Activated naive CD4-positive, alpha-beta T cell treated with anti-CD3 and anti-CD28 coated beads, Interleukin-2, amount 50 U/mL, for 72 hours (primary cell): ENCODE measurements around the gene PPP6R1. TPM values are rescaled to one million over a fixed set of nuclear protein-coding genes. Genes with fewer than 3 reads are reported as not detected.

ENCODE experiments used
- ATAC-seq, 2 donors: fragments of 150-1000 bp; cut with Tn5 transposase; 2 replicates each; pipeline ENCODE4 v1.10.0; 2021; ENCODE audit warnings: mild to moderate bottlenecking in 2 of 2, moderate library complexity in 2 of 2
- DNase-seq, 2 donors: peaks; one replicate each; pipeline ENCODE4 v3.0.0; 2021 to 2022; ENCODE audit warnings: low spot score in 2 of 2
- H3K27ac Mint-ChIP-seq, 2 donors: one replicate each; pipeline ENCODE4 v1.8.0; 2022; ENCODE audit warnings: mild to moderate bottlenecking in 2 of 2, mixed read lengths in 2 of 2
- H3K36me3 Mint-ChIP-seq, 2 donors: one replicate each; pipeline ENCODE4 v1.8.0; 2022; ENCODE audit warnings: mixed read lengths in 2 of 2
- H3K9me3 Mint-ChIP-seq, 2 donors: one replicate each; pipeline ENCODE4 v1.8.0; 2022; ENCODE audit warnings: mixed read lengths in 2 of 2
- total RNA-seq, 2 donors: library from RNA; stranded (reverse); gene quantifications; one replicate each; pipeline ENCODE4 v1.2.3, GENCODE V29; 2022

Gene PPP6R1
- total RNA-seq, 2 donors from 2014 or later: 160 to 225 TPM

- DNase-seq: no peak
- no peak for ATAC-seq
- H3K9me3 Mint-ChIP-seq: no peaks in the 10 kb centered on the region
- no peak overlapping the region for H3K27ac Mint-ChIP-seq
- H3K36me3 Mint-ChIP-seq: peaks cover 15 to 25% of the 10 kb centered on the region in 2 donors
Observed at GRCh38 chr19:55240713-55241020, 18.1 kb downstream of the PPP6R1 start.

- Mint-ChIP-seq H3K27ac (no peak overlapping the region), H3K9me3 (no peaks in the 10 kb centered on the region), H3K36me3 (peaks cover 24 to 25% of the 10 kb centered on the region in 2 donors)
- ATAC-seq: no peak
- DNase-seq: no peak
Observed at GRCh38 chr19:55239004-55239403, 19.8 kb downstream of the PPP6R1 start.

GRCh38 chr19:55238030-55238429 is 20.8 kb downstream of the PPP6R1 start:
- DNase-seq: no peak
- peaks cover 24% of the 10 kb centered on the region in 2 donors for H3K36me3 Mint-ChIP-seq
- H3K27ac Mint-ChIP-seq: no peak overlapping the region
- no peaks in the 10 kb centered on the region for H3K9me3 Mint-ChIP-seq
- ATAC-seq: no peak

GRCh38 chr19:55232986-55233385 is 25.8 kb downstream of the PPP6R1 start:
- Mint-ChIP-seq H3K9me3 (no peaks in the 10 kb centered on the region), H3K36me3 (peaks cover 13 to 17% of the 10 kb centered on the region in 2 donors), H3K27ac (no peak overlapping the region)
- DNase-seq: no peak
- ATAC-seq: no peak

DNA sequence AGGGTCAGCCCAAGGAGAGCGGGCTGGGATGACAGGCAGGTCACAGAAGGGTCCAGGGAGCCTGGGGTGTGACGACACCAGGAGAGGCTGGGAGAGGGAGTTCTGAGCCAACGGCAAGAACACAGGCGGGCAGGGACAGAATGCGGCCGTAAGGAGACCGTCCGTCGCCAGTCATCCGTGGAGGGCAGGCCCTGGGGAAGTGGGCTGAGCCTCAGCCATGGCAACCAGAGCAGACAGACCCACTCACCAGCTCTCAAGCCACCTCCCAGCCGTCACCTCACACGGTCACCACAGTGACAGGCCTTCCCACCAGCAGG is 26.6 kb downstream of the PPP6R1 start:
- Mint-ChIP-seq H3K27ac (no peak overlapping the region), H3K36me3 (peaks cover 13% of the 10 kb centered on the region in 2 donors), H3K9me3 (no peaks in the 10 kb centered on the region)
- ATAC-seq (no peak), DNase-seq (no peak)

- DNase-seq (no peak), ATAC-seq (no peak)
- H3K9me3 Mint-ChIP-seq: no peaks in the 10 kb centered on the region
- H3K36me3 Mint-ChIP-seq: peaks cover 7 to 10% of the 10 kb centered on the region in 2 donors
- H3K27ac Mint-ChIP-seq: no peak overlapping the region
Observed at GRCh38 chr19:55231391-55232285, 27.2 kb downstream of the PPP6R1 start.

DNA sequence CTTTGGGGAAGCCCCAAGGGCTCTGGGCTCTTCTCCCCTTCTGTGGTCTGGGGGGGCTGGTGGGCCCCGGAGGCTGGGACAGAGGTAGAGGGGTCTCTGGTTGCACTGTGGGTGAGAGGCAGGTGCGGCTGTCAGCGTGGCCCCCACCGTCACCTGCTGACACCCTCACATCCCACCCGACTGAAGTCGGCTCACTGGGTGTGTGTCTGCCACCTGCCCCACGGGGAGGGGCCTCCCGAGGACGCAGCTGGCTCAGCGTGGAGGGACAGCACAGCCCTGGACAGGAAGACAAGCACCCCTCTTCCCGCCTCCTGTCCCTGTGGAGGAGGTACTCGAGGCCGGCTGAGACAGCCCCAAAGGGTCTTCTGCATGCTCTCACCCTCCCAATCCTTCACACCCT is 28.0 kb downstream of the PPP6R1 start:
- Mint-ChIP-seq H3K27ac (no peak overlapping the region), H3K9me3 (no peaks in the 10 kb centered on the region), H3K36me3 (peaks cover 0 to 9% of the 10 kb centered on the region in 2 donors)
- ATAC-seq (no peak), DNase-seq (no peak)

DNA sequence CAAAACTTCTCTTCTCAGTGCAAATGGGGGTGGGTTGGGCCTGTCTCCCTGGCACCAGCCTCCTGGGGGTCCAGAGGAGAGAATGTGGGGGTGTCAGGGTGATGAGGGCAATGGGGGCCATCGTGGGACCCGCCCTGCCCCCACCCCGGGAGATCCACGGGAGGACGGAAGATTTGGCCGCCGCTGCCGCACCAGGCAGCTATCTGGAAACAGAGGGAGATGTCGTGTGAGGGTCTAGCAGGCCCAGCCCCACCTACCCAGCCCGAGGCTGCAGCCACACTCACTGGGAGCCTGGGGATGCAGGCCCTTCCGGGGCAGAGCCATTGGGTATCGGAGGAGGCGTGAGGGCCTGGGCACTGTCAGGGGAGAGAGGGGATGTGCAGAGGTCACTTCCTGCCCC is 28.5 kb downstream of the PPP6R1 start:
- peaks cover 4 to 9% of the 10 kb centered on the region in 2 donors for H3K36me3 Mint-ChIP-seq
- ATAC-seq: no peak

DNA sequence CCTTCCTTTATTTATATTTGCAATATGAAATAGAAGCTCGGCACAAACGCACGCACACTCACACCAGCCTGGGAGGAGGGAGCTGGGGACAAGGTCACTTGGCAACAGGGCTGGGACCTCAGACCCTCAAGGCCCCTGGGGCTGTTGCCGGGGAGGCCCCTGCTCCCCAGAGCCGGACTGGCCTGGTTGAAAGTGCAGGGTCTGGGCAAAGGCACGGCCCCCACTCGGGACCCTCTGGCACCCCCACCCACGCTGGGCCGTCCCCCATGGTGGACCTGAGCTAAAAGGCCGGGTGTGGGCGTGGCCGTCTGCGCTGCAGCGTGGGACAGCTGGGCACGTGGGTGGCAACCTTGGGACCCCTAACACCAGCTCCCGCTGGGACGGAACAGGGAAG is 29.0 kb downstream of the PPP6R1 start:
- Mint-ChIP-seq H3K27ac (no peak overlapping the region), H3K36me3 (peaks cover 5% of the 10 kb centered on the region in 2 donors), H3K9me3 (no peaks in the 10 kb centered on the region)
- ATAC-seq (no peak), DNase-seq (no peak)

More for the DNA sequence above, 28.5 kb downstream of the PPP6R1 start:
- Mint-ChIP-seq H3K27ac (no peak overlapping the region), H3K9me3 (no peaks in the 10 kb centered on the region)
- DNase-seq: no peak

GRCh38 chr19:55229145-55229788 is 29.6 kb downstream of the PPP6R1 start:
- Mint-ChIP-seq H3K27ac (no peak overlapping the region), H3K36me3 (peaks cover under 1 to 5% of the 10 kb centered on the region in 2 donors), H3K9me3 (no peaks in the 10 kb centered on the region)
- no peak for ATAC-seq
- no peak for DNase-seq

- H3K9me3 Mint-ChIP-seq: no peaks in the 10 kb centered on the region
- DNase-seq (no peak), ATAC-seq (no peak)
- H3K36me3 Mint-ChIP-seq: peaks cover 0 to 8% of the 10 kb centered on the region in 2 donors
- H3K27ac Mint-ChIP-seq: peak within 1 kb of the TSS; percentile 50 to 55
Observed at GRCh38 chr19:55228403-55229031, 30.3 kb downstream of the PPP6R1 start, which contains the start of gene TMEM86B. TSS of gene TMEM86B (minus strand) at chr19:55228763. CDS start at chr19:55228741, 22 bp downstream.

GRCh38 chr19:55228015-55228391 is 30.8 kb downstream of the PPP6R1 start:
- ATAC-seq: peak in 1 of 2 donors; percentile 2
- Mint-ChIP-seq H3K36me3 (peaks cover 0 to 11% of the 10 kb centered on the region in 2 donors), H3K9me3 (no peaks in the 10 kb centered on the region), H3K27ac (peak overlapping the region; percentile 50 to 55)
- DNase-seq: no peak

DNA sequence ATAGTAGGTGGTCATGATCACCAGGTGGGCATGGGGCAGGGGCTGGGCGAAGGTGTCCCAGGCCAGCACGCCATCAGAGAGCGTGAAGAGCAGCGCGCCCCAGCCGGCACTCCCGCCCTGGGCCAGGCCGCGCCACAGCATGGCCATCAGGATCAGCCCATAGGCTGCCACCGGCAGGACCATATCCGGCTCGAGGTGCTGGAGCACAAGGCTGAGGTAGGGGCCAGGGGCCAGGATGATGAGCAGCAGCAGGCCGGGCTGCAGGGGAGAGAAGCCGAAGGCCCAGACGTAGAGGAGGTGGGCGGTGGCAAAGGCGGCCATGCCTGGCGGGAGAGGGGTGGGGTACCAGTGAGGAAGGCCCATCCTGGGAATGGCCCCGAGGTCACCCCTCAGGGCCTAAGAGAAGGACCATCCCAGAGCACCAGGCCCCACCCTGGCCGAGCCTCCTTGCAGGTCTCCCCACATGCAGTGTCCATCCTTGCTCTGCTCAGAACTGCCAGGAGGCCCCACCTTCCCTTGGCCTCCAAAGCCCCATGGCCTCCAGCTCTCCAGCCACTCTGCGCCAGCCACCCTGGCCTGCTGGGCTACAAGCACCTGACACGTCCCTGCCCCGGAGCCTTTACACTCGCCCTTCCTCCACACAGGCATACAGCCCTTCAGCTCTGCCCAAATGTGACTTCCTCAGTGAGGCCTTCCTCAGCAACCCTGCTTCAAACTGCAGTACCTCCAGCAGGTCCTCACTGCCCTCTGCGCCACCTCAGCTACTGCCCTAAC is 31.4 kb downstream of the PPP6R1 start:
- ATAC-seq: peak; percentile 7 to 12
- DNase-seq: no peak
- no peaks in the 10 kb centered on the region for H3K9me3 Mint-ChIP-seq
- peak overlapping the region; percentile 50 to 55 for H3K27ac Mint-ChIP-seq
- peaks cover 0 to 11% of the 10 kb centered on the region in 2 donors for H3K36me3 Mint-ChIP-seq

- no peak for DNase-seq
- Mint-ChIP-seq H3K9me3 (no peaks in the 10 kb centered on the region), H3K27ac (peak overlapping the region; percentile 47 to 50), H3K36me3 (peaks cover 0 to 11% of the 10 kb centered on the region in 2 donors)
- ATAC-seq: no peak
Observed at GRCh38 chr19:55226788-55227187, 32.0 kb downstream of the PPP6R1 start.

GRCh38 chr19:55226273-55226672 is 32.5 kb downstream of the PPP6R1 start:
- DNase-seq (no peak), ATAC-seq (no peak)
- H3K36me3 Mint-ChIP-seq: peaks cover 4 to 11% of the 10 kb centered on the region in 2 donors
- peaks cover 0 to 4% of the 10 kb centered on the region in 2 donors for H3K9me3 Mint-ChIP-seq
- peak overlapping the region; percentile 11 to 47 for H3K27ac Mint-ChIP-seq

- DNase-seq (no peak), ATAC-seq (no peak)
- Mint-ChIP-seq H3K9me3 (peaks cover 4% of the 10 kb centered on the region in 2 donors), H3K36me3 (peaks cover 9 to 16% of the 10 kb centered on the region in 2 donors), H3K27ac (peak overlapping the region; percentile 11 to 62)
Observed at GRCh38 chr19:55225415-55225958, 33.3 kb downstream of the PPP6R1 start.
